ENCODE data around the gene PRPF31.

Gene PRPF31

DNA sequence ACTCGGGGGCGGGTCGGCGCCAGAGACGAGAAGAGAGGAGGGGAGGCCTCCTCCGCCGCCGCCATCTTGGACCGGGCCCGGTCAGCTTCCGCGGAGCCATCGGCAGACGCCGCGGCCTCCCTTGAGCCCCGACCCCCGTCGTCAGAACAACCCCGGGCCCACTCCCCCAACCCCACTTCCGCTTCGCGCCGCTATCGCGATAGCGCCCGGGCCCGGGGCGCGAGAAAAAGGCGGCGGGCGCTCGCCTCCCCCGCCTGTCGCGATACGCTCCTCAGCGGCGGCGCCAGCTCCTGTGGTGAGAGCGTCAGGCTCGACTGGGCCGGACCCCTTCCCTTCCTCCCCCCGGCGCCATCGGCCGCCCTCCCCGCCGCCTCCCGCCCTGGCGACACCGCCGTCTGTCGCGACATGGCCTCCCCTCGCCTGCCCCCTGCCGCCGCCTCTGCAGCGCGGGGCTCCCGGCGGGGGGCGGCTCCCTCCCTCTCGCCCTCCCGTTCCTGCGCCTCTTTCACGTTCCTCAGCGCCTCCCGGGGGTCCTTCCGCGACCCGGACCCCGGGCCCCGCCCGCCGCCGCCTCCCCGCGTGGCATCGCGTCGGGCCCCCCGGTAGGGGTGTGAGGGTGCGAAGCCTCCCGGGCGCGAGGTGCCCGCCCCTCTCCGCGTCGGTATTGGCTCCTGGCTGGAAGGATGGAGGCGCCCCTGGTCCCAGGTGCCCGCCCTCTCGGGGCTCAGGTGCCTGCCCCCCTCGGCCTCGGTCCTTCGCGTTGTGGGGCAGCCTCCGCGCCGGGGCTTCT lies 22.3 kb downstream of the PRPF31 start, which contains the start of gene CNOT3:
Gene CNOT3, plus strand, starts transcription at position 64 of the 790 bp plus-strand sequence. CDS start 5,217 bp downstream, outside the sequence.
- 0 out of 2 replicates have a peak, but pooled peaks have one; percentile 4 for TF ChIP-seq CTCF (IDR thresholded peaks at IDR 0.05; ENCODE audit: low read depth, low read length)

DNA sequence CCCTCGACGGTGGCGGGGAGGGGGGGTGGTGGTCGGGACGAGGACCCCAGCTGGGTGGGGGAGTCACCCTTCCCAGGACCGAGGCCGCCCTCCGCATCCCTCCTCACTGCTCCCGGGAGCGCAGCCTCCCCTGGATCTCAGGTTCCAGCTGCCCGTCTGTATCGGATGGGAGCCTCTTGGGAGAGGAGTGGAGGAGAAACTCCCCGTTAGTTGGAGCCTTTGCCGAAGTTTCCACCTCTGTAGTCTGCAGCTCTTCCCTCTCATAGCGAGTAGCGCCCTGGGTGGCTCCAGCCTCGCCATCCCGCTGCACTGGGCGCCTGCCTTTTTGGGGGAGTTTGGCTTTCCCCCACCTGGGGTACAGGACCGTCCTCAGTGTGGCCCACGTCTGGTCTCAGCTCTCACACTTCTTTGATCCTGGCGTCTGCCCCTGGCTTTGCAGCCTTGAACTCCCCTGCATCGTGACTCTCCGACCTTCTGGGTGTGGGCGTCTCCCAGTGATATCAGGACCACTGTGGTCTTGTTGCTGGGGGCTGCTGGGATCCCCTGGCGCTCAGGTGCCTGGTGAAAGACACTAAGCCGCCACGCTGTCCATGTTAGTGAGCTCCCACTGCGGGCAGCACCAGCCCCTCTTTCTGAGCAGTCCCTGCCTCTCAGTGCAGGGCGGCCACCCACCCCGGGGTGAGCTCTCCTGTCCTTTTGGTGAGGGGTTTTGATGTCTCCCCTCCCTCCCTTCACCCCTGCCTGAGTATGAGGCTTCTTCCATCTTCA lies 23.1 kb downstream of the PRPF31 start:
- H3K4me3 ChIP-seq (ENCODE audit: low read depth, low read length), result peak overlapping the region; percentile 81
- TF ChIP-seq CTCF (IDR thresholded peaks at IDR 0.05; ENCODE audit: low read depth, low read length), result no peak

More for the DNA sequence above, 22.3 kb downstream of the PRPF31 start, which contains the start of gene CNOT3:
- H3K4me3 ChIP-seq (ENCODE audit: low read depth, low read length), result peak within 1 kb of the TSS; percentile 81

DNA sequence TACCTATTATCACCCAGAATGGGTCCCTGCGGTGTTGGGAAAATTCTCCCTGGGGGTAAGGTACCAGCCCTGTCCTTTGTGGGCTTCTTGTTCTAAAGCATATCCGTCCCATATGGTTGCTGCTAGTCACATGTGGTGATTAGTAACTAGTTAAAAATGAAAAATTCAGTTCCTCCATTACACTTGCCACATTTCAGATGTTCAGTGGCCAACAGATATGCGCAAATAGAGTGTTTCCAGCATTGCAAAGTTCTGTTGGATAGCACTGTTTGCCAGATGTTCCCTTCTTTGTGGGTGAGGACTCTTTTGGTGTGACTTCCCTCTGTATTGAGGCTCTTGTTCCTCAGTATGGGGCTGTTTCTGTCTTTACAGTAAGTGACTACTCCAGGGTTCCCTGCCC lies 25.8 kb downstream of the PRPF31 start:
- no peak overlapping the region for H3K4me3 ChIP-seq (ENCODE audit: low read depth, low read length)
- no peak for TF ChIP-seq CTCF (IDR thresholded peaks at IDR 0.05; ENCODE audit: low read depth, low read length)

GRCh38 chr19:54142166-54142780 lies 26.7 kb downstream of the PRPF31 start:
- TF ChIP-seq CTCF (IDR thresholded peaks at IDR 0.05; ENCODE audit: low read depth, low read length), result no peak
- no peak overlapping the region for H3K4me3 ChIP-seq (ENCODE audit: low read depth, low read length)

- TF ChIP-seq CTCF (IDR thresholded peaks at IDR 0.05; ENCODE audit: low read depth, low read length), result no peak
- no peak overlapping the region for H3K4me3 ChIP-seq (ENCODE audit: low read depth, low read length)
These were observed 30.1 kb downstream of the PRPF31 start for GRCh38 chr19:54145541-54146158.

- no peak for TF ChIP-seq CTCF (IDR thresholded peaks at IDR 0.05; ENCODE audit: low read depth, low read length)
- H3K4me3 ChIP-seq (ENCODE audit: low read depth, low read length), result no peak overlapping the region
These were observed 32.1 kb downstream of the PRPF31 start for GRCh38 chr19:54147676-54148075.
